H9 (cell line): ENCODE measurements around the gene TMEM164. TPM values are rescaled to one million over a fixed set of nuclear protein-coding genes. Genes with fewer than 3 reads are reported as not detected.

Experiments
- DNase-seq: peaks from one replicate; pipeline ENCODE4 v3.0.0-alpha.2; 2017
- H2AFZ ChIP-seq: one replicate; pipeline ENCODE4 v1.6.1; 2013; ENCODE audit warnings: mild to moderate bottlenecking, low read length, control low read depth, moderate library complexity
- H2AK5ac ChIP-seq: 2 replicates; pipeline ENCODE4 v1.6.1; 2013; ENCODE audit warnings: low read length, control low read depth, mixed read lengths; ENCODE audit not compliant: insufficient read length
- H2BK120ac ChIP-seq: one replicate; pipeline ENCODE4 v1.6.1; 2013; ENCODE audit warnings: low read depth, mild to moderate bottlenecking, low read length, control low read depth, inconsistent platforms; ENCODE audit not compliant: poor library complexity, severe bottlenecking
- H2BK12ac ChIP-seq: 2 replicates; pipeline ENCODE4 v1.6.1; 2013; ENCODE audit warnings: low read length, control low read depth, mixed read lengths, low read depth; ENCODE audit not compliant: insufficient read length
- H2BK15ac ChIP-seq: 2 replicates; pipeline ENCODE4 v1.6.1; 2013; ENCODE audit warnings: low read depth, low read length, control low read depth
- H2BK20ac ChIP-seq: one replicate; pipeline ENCODE4 v1.6.1; 2013; ENCODE audit warnings: low read depth, mild to moderate bottlenecking, low read length, control low read depth, inconsistent platforms; ENCODE audit not compliant: poor library complexity, severe bottlenecking
- H2BK5ac ChIP-seq: 2 replicates; pipeline ENCODE4 v1.6.1; 2013; ENCODE audit warnings: low read length, control low read depth, mixed read lengths; ENCODE audit not compliant: insufficient read length
- H3K14ac ChIP-seq: 2 replicates; pipeline ENCODE4 v1.6.1; 2013; ENCODE audit warnings: low read length, control low read depth; ENCODE audit not compliant: insufficient read depth
- H3K18ac ChIP-seq: 2 replicates; pipeline ENCODE4 v1.6.1; 2013; ENCODE audit warnings: low read depth, mild to moderate bottlenecking, mixed read lengths, low read length, control low read depth; ENCODE audit not compliant: insufficient read length
- H3K23ac ChIP-seq: 2 replicates; pipeline ENCODE4 v1.6.1; 2013; ENCODE audit warnings: low read length, control low read depth, mixed read lengths, low read depth; ENCODE audit not compliant: insufficient read length
- H3K23me2 ChIP-seq: 2 replicates; pipeline ENCODE4 v1.6.1; 2013; ENCODE audit warnings: low read depth, mild to moderate bottlenecking, mixed read lengths, low read length, control low read depth; ENCODE audit not compliant: insufficient read length, poor library complexity, severe bottlenecking
- H3K27ac ChIP-seq: 2 replicates; pipeline ENCODE4 v1.5.1; 2013; ENCODE audit warnings: low read length, control low read depth, mixed read lengths, low read depth; ENCODE audit not compliant: insufficient read length
- H3K27me3 ChIP-seq: 2 replicates; pipeline ENCODE4 v1.6.1; 2013; ENCODE audit warnings: low read length, control low read depth, inconsistent platforms; ENCODE audit not compliant: insufficient read depth
- H3K4ac ChIP-seq: 2 replicates; pipeline ENCODE4 v1.6.1; 2013; ENCODE audit warnings: low read depth, mild to moderate bottlenecking, control low read depth, inconsistent platforms, low read length, moderate library complexity
- H3K4me1 ChIP-seq: 2 replicates; pipeline ENCODE4 v1.6.1; 2013; ENCODE audit warnings: low read length, control low read depth, inconsistent platforms; ENCODE audit not compliant: insufficient read depth
- H3K4me2 ChIP-seq: 2 replicates; pipeline ENCODE4 v1.6.1; 2013; ENCODE audit warnings: low read length, control low read depth, mixed read lengths; ENCODE audit not compliant: insufficient read length, insufficient read depth
- H3K56ac ChIP-seq: 2 replicates; pipeline ENCODE4 v1.6.1; 2013; ENCODE audit warnings: low read depth, mild to moderate bottlenecking, mixed read lengths, low read length, control low read depth; ENCODE audit not compliant: insufficient read length
- H3K79me1 ChIP-seq: 2 replicates; pipeline ENCODE4 v1.6.1; 2013; ENCODE audit warnings: low read depth, mild to moderate bottlenecking, moderate library complexity, low read length, control low read depth, inconsistent platforms; ENCODE audit not compliant: insufficient read depth, poor library complexity, severe bottlenecking
- H3K79me2 ChIP-seq: 2 replicates; pipeline ENCODE4 v1.6.1; 2013; ENCODE audit warnings: low read length, control low read depth, inconsistent platforms; ENCODE audit not compliant: insufficient read depth
- H3K9ac ChIP-seq: 2 replicates; pipeline ENCODE4 v1.6.1; 2013; ENCODE audit warnings: low read length, control low read depth, mixed read lengths; ENCODE audit not compliant: insufficient read length; ENCODE audit errors: extremely low read depth
- H3K9me3 ChIP-seq: one replicate; pipeline ENCODE4 v1.6.1; 2013; ENCODE audit warnings: low read depth, low read length, inconsistent platforms; ENCODE audit not compliant: control insufficient read depth
- H3T11ph ChIP-seq: one replicate; pipeline ENCODE4 v1.6.1; 2013; ENCODE audit warnings: mild to moderate bottlenecking, low read length, control low read depth, inconsistent platforms
- H4K20me1 ChIP-seq: one replicate; pipeline ENCODE4 v1.6.1; 2013; ENCODE audit not compliant: control insufficient read depth, insufficient read length, insufficient read depth
- H4K5ac ChIP-seq: 2 replicates; pipeline ENCODE4 v1.6.1; 2013; ENCODE audit warnings: low read depth, mild to moderate bottlenecking, mixed read lengths, low read length, control low read depth; ENCODE audit not compliant: insufficient read length
- H4K8ac ChIP-seq: replicated peaks from 2 replicates; pipeline ENCODE4 v1.6.1; 2013; ENCODE audit warnings: low read length, control low read depth, mixed read lengths, low read depth; ENCODE audit not compliant: insufficient read length
- H4K91ac ChIP-seq: 2 replicates; pipeline ENCODE4 v1.6.1; 2013; ENCODE audit warnings: low read depth, mild to moderate bottlenecking, moderate library complexity, mixed read lengths, low read length, control low read depth; ENCODE audit not compliant: insufficient read length
- H3K27ac Mint-ChIP-seq, 3 experiments: 2 replicates in 2 of 3; 3 replicates in 1 of 3; pipeline ENCODE4 v1.8.0; 2020 to 2021; ENCODE audit warnings: mixed read lengths in 3 of 3, mild to moderate bottlenecking in 1 of 3, moderate library complexity in 1 of 3
- H3K27me3 Mint-ChIP-seq: 2 replicates; pipeline ENCODE4 v1.8.0; 2021; ENCODE audit warnings: low read depth, mild to moderate bottlenecking, moderate library complexity, mixed read lengths
- H3K36me3 Mint-ChIP-seq, 3 experiments: 2 replicates in 2 of 3; 3 replicates in 1 of 3; pipeline ENCODE4 v1.8.0; 2020 to 2021; ENCODE audit warnings: low read depth in 3 of 3, mixed read lengths in 3 of 3; ENCODE audit not compliant: insufficient read depth in 1 of 3
- H3K4me1 Mint-ChIP-seq, 2 experiments: 2 replicates each; pipeline ENCODE4 v1.8.0; 2020; ENCODE audit warnings: mixed read lengths in 2 of 2
- H3K4me3 Mint-ChIP-seq, 2 experiments: 2 replicates in 1 of 2; 3 replicates in 1 of 2; pipeline ENCODE4 v1.8.0; 2020 to 2021; ENCODE audit warnings: mild to moderate bottlenecking in 2 of 2, mixed read lengths in 2 of 2, moderate library complexity in 1 of 2
- H3K9me3 Mint-ChIP-seq, 2 experiments: 2 replicates in 1 of 2; 3 replicates in 1 of 2; pipeline ENCODE4 v1.8.0; 2020; ENCODE audit warnings: mild to moderate bottlenecking in 2 of 2, mixed read lengths in 2 of 2, moderate library complexity in 1 of 2
- WGBS: extraction: QIAGEN DNeasy Blood & Tissue Kit; methylation state at CpG from one replicate; pipeline ENCODE4 v1.1.7; 2013; ENCODE audit warnings: missing lambda C conversion rate, low lambda C conversion rate, mixed read lengths; ENCODE audit not compliant: insufficient read length; ENCODE audit errors: extremely low coverage; 5-methylcytosine and 5-hydroxymethylcytosine counted together
- total RNA-seq: library from RNA; stranded (reverse); gene quantifications from 2 replicates; pipeline ENCODE4 v1.2.1, GENCODE V29; 2021
- TF ChIP-seq, protein P1 (sequence below): fragments of 200-600 bp; sonication (generic); conservative IDR thresholded peaks from 3 replicates; pipeline ENCODE4 v1.8.0; 2021; ENCODE audit warnings: antibody characterized with exemption, mild to moderate bottlenecking

TMEM164 gene
- total RNA-seq, 1 experiment from 2014 or later = 30.4 TPM

DNA sequence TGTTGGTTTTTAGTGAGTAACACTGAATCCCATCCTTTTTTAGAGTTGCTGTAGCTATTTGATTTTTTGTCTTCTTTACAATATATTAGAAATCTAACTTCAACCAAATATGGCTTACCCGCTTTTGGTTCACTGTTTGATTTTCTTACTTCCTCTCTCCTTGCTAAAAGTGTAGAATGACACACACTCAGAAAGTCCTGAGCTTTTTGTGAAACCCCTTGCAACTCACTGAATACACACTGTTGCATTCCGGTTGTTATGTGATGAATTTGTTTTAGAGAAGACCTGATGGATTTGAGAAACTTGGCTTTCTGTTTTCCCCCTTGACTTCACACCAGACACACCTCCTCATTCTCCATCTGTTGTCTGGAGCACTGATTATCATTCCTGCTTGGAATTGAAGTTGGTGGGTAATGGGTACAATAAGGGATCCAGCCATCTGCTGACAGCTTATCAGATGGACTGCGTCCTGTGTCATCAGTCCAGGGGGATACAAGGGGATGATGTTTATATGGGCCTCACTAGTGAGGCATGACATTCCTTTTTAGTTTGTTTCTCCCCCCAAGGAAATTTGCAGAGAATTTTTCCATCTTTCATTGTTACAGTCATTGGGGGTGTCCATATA lies 5.2 kb downstream of the TMEM164 start:
- no peak overlapping the region for H2BK12ac ChIP-seq
- H3K4ac ChIP-seq = no peak overlapping the region
- Mint-ChIP-seq H3K27ac (no peak overlapping the region), H3K4me3 (no peak overlapping the region), H3K4me1 (peaks cover 39 to 41% of the 10 kb centered on the region in 2 experiments), H3K36me3 (peaks cover 0 to 11% (median 11%) of the 10 kb centered on the region in 3 experiments; a peak in 6 of 7 replicates), H3K27me3 (peaks cover 4% of the 10 kb centered on the region), H3K9me3 (no peaks in the 10 kb centered on the region)
- no peak overlapping the region for H3K18ac ChIP-seq
- no peak overlapping the region for H2BK120ac ChIP-seq
- peaks cover 10% of the 10 kb centered on the region for H3K4me1 ChIP-seq
- H3K27me3 ChIP-seq = no peaks in the 10 kb centered on the region
- no peak overlapping the region for H3K9ac ChIP-seq
- no peak overlapping the region for H2BK15ac ChIP-seq
- no CpG with 5 or more reads among the region's 3 CpGs for WGBS
- H3K79me2 ChIP-seq = no peaks in the 10 kb centered on the region
- no peak overlapping the region for H4K5ac ChIP-seq
- H2BK20ac ChIP-seq = no peak overlapping the region
- H3K56ac ChIP-seq = no peak overlapping the region
- no peak overlapping the region for H4K8ac ChIP-seq
- H3K23ac ChIP-seq = no peak overlapping the region
- H4K91ac ChIP-seq = no peak overlapping the region
- DNase-seq = no peak
- peaks cover 4% of the 10 kb centered on the region for H3K79me1 ChIP-seq
- no peak overlapping the region for H2AFZ ChIP-seq
- TF ChIP-seq, protein P1, sequence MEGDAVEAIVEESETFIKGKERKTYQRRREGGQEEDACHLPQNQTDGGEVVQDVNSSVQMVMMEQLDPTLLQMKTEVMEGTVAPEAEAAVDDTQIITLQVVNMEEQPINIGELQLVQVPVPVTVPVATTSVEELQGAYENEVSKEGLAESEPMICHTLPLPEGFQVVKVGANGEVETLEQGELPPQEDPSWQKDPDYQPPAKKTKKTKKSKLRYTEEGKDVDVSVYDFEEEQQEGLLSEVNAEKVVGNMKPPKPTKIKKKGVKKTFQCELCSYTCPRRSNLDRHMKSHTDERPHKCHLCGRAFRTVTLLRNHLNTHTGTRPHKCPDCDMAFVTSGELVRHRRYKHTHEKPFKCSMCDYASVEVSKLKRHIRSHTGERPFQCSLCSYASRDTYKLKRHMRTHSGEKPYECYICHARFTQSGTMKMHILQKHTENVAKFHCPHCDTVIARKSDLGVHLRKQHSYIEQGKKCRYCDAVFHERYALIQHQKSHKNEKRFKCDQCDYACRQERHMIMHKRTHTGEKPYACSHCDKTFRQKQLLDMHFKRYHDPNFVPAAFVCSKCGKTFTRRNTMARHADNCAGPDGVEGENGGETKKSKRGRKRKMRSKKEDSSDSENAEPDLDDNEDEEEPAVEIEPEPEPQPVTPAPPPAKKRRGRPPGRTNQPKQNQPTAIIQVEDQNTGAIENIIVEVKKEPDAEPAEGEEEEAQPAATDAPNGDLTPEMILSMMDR = no peak
- H2BK5ac ChIP-seq = no peak overlapping the region
- no peaks in the 10 kb centered on the region for H4K20me1 ChIP-seq
- no peak overlapping the region for H2AK5ac ChIP-seq
- no peak overlapping the region for H3K4me2 ChIP-seq
- H3K27ac ChIP-seq = no peak overlapping the region
- no peak overlapping the region for H3K14ac ChIP-seq
- no peak overlapping the region for H3T11ph ChIP-seq
- no peaks in the 10 kb centered on the region for H3K9me3 ChIP-seq
- peaks cover 10% of the 10 kb centered on the region for H3K23me2 ChIP-seq
